CD4-positive, alpha-beta T cell treated with Interleukin-21 for 1 hour (primary cell): ENCODE data around the gene TNS2.

Source experiments
- DNase-seq: peaks from one replicate; pipeline ENCODE4 v3.0.0-alpha.2; 2020

TNS2 gene

GRCh38 chr12:53044896-53045695 lies 4.8 kb upstream of the TNS2 start:
- no peak for DNase-seq

GRCh38 chr12:53045696-53046045 lies 4.2 kb upstream of the TNS2 start:
- DNase-seq = no peak

- DNase-seq = no peak
Observed at GRCh38 chr12:53046655-53047220, 3.1 kb upstream of the TNS2 start.

GRCh38 chr12:53047221-53048032 lies 2.4 kb upstream of the TNS2 start:
- peak; percentile 79 for DNase-seq

- no peak for DNase-seq
Observed at GRCh38 chr12:53048033-53048779, 1.7 kb upstream of the TNS2 start.

- DNase-seq = no peak
Observed at GRCh38 chr12:53048780-53049401, 974 bp upstream of the TNS2 start.

- DNase-seq = no peak
Observed at GRCh38 chr12:53050426-53051057, 677 bp downstream of the TNS2 start.

- no peak for DNase-seq
Observed at GRCh38 chr12:53051058-53051880, 1.4 kb downstream of the TNS2 start.

- no peak for DNase-seq
Observed at GRCh38 chr12:53051881-53052412, 2.1 kb downstream of the TNS2 start.

- no peak for DNase-seq
Observed at GRCh38 chr12:53052419-53053217, 2.8 kb downstream of the TNS2 start.

GRCh38 chr12:53053218-53054111 lies 3.6 kb downstream of the TNS2 start:
- peak; percentile 73 for DNase-seq

- DNase-seq = peak; percentile 95
Observed at GRCh38 chr12:53054112-53054878, 4.4 kb downstream of the TNS2 start.

GRCh38 chr12:53055471-53056266 lies 5.8 kb downstream of the TNS2 start:
- no peak for DNase-seq

- no peak for DNase-seq
Observed at GRCh38 chr12:53056296-53056695, 6.4 kb downstream of the TNS2 start.

GRCh38 chr12:53056901-53057300 lies 7.0 kb downstream of the TNS2 start:
- DNase-seq = no peak

GRCh38 chr12:53057816-53058500 lies 8.1 kb downstream of the TNS2 start:
- no peak for DNase-seq
